Left forelimb (tissue), 1 donor: ENCODE measurements around the gene MALRD1.

Source experiments
- DNase-seq: peaks from one replicate; pipeline ENCODE4 v3.0.0-alpha.2; 2018; ENCODE audit warnings: low spot score

Gene MALRD1

GRCh38 chr10:19111501-19112267 is 63.1 kb downstream of the MALRD1 start:
- DNase-seq: no peak

GRCh38 chr10:19117438-19117837 is 68.8 kb downstream of the MALRD1 start:
- DNase-seq: no peak

- no peak for DNase-seq
These were observed 70.6 kb downstream of the MALRD1 start for GRCh38 chr10:19119191-19119590.

GRCh38 chr10:19120381-19120908 is 71.8 kb downstream of the MALRD1 start:
- no peak for DNase-seq

- DNase-seq: no peak
These were observed 85.4 kb downstream of the MALRD1 start for GRCh38 chr10:19133992-19134391.

- no peak for DNase-seq
These were observed 94.4 kb downstream of the MALRD1 start for GRCh38 chr10:19142967-19143366.

GRCh38 chr10:19144206-19144605 is 95.6 kb downstream of the MALRD1 start:
- DNase-seq: no peak

- DNase-seq: no peak
These were observed 105.8 kb downstream of the MALRD1 start for GRCh38 chr10:19154375-19154774.

- DNase-seq: no peak
These were observed 109.8 kb downstream of the MALRD1 start for GRCh38 chr10:19158358-19158757.

- no peak for DNase-seq
These were observed 110.3 kb downstream of the MALRD1 start for GRCh38 chr10:19158870-19159269.

GRCh38 chr10:19164461-19164860 is 115.9 kb downstream of the MALRD1 start:
- no peak for DNase-seq

GRCh38 chr10:19168584-19168983 is 120.0 kb downstream of the MALRD1 start:
- no peak for DNase-seq

GRCh38 chr10:19169041-19169440 is 120.4 kb downstream of the MALRD1 start:
- no peak for DNase-seq

- DNase-seq: no peak
These were observed 121.1 kb downstream of the MALRD1 start for GRCh38 chr10:19169684-19170083.

GRCh38 chr10:19178675-19179074 is 130.1 kb downstream of the MALRD1 start:
- DNase-seq: no peak

- DNase-seq: no peak
These were observed 136.3 kb downstream of the MALRD1 start for GRCh38 chr10:19184891-19185290.

- no peak for DNase-seq
These were observed 146.3 kb downstream of the MALRD1 start for GRCh38 chr10:19194866-19195265.

GRCh38 chr10:19195698-19196097 is 147.1 kb downstream of the MALRD1 start:
- no peak for DNase-seq

GRCh38 chr10:19200211-19200610 is 151.6 kb downstream of the MALRD1 start:
- DNase-seq: no peak

GRCh38 chr10:19204246-19204917 is 155.8 kb downstream of the MALRD1 start:
- no peak for DNase-seq

GRCh38 chr10:19209319-19209718 is 160.7 kb downstream of the MALRD1 start:
- no peak for DNase-seq

- no peak for DNase-seq
These were observed 164.0 kb downstream of the MALRD1 start for GRCh38 chr10:19212590-19212989.

GRCh38 chr10:19221216-19221615 is 172.6 kb downstream of the MALRD1 start:
- no peak for DNase-seq
